ENCODE data around the gene FLRT2.

DNA sequence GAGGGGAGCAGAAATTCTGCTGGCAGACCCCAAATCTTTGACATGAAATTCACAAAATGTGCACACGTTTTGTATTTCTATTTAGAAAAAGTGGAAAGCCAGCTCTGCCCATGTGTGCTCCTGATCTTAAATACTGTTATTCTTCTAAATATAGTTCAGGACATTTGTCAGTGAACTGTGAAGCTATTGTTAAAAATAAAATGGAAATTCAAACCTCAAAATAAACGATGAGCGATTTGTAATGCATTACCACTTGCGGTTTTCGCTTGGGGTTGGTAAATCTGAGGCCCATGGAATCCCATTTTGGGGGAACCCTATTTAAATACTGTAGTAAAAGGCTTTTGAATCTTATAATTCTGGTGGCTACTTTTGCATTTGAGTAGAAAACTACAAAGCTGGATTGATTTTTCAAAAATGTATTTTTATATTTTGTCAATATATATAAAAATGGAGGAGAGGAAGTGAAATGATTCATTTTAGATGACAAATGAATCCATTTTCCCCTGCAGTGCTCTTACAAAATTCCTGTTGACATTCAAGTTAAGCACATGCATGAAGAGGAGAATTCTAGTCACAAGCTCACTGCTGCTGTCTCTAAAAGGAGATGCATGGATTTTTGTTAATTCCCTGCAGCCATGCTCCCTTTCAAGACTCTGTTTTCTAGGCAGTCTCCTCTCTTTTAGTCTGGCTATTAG, 47.1 kb downstream of the FLRT2 start:
- no peak for TF ChIP-seq CEBPB (IDR thresholded peaks at IDR 0.05; ENCODE audit: borderline replicate concordance in 1 of 2, low read depth in 2 of 2, low read length in 2 of 2)
- TF ChIP-seq ZNF24 (IDR thresholded peaks at IDR 0.05): no peak
- no peak for TF ChIP-seq NFIC (IDR thresholded peaks at IDR 0.05; ENCODE audit: low read depth, low read length)
- TF ChIP-seq USF2 (IDR thresholded peaks at IDR 0.05; ENCODE audit: borderline replicate concordance, low read depth, low read length): no peak

Measured in GM12878 (cell line).